ENCODE measurements around the gene HOXD10.

Gene HOXD10

GRCh38 chr2:176082824-176083751 is 33.5 kb upstream of the HOXD10 start:
- no peak for DNase-seq

- no peak for DNase-seq
Observed at GRCh38 chr2:176083796-176084261, 32.7 kb upstream of the HOXD10 start, which contains the start of gene EVX2. Gene EVX2 (minus strand): TSS chr2:176083962. CDS start chr2:176083776, 186 bp downstream.

GRCh38 chr2:176084611-176085119 is 31.9 kb upstream of the HOXD10 start:
- DNase-seq: no peak

GRCh38 chr2:176085120-176085788 is 31.3 kb upstream of the HOXD10 start:
- no peak for DNase-seq

- DNase-seq: peak; percentile 70
Observed at GRCh38 chr2:176085861-176086771, 30.5 kb upstream of the HOXD10 start.

GRCh38 chr2:176087330-176088047 is 29.1 kb upstream of the HOXD10 start:
- DNase-seq: no peak

GRCh38 chr2:176088048-176088936 is 28.3 kb upstream of the HOXD10 start:
- peak; percentile 81 for DNase-seq

- peak; percentile 39 for DNase-seq
Observed at GRCh38 chr2:176088937-176089842, 27.4 kb upstream of the HOXD10 start.

- no peak for DNase-seq
Observed at GRCh38 chr2:176089843-176090395, 26.7 kb upstream of the HOXD10 start.

- DNase-seq: no peak
Observed at GRCh38 chr2:176090862-176091261, 25.7 kb upstream of the HOXD10 start.

- DNase-seq: no peak
Observed at GRCh38 chr2:176091329-176092258, 25.0 kb upstream of the HOXD10 start.

- no peak for DNase-seq
Observed at GRCh38 chr2:176092270-176093144, 24.1 kb upstream of the HOXD10 start, which contains the start of gene HOXD13. Gene HOXD13 (plus strand): TSS chr2:176092721. CDS start chr2:176092891, 170 bp downstream.

GRCh38 chr2:176093145-176093897 is 23.3 kb upstream of the HOXD10 start:
- no peak for DNase-seq

- DNase-seq: no peak
Observed at GRCh38 chr2:176093898-176094249, 22.7 kb upstream of the HOXD10 start.

- no peak for DNase-seq
Observed at GRCh38 chr2:176094349-176094748, 22.2 kb upstream of the HOXD10 start.

- no peak for DNase-seq
Observed at GRCh38 chr2:176095421-176095820, 21.2 kb upstream of the HOXD10 start.

Measured in NCI-H69 (cell line).